GM12891 (cell line): Measurements from ENCODE around the gene SYT1.

Experiments
- DNase-seq: peaks from one replicate; pipeline ENCODE4 v3.0.0; 2011; ENCODE audit warnings: low spot score; ENCODE audit not compliant: insufficient read length
- FAIRE-seq: peaks from 2 replicates; lab custom pipeline; 2011; peaks lifted over from hg19 to GRCh38; lab: Jason Lieb, UNC
- PAX5 ChIP-seq: IDR thresholded peaks from 2 replicates; pipeline ENCODE4 v1.6.1; 2011; ENCODE audit warnings: low read length, moderate library complexity, mild to moderate bottlenecking; ENCODE audit not compliant: insufficient read depth, severe bottlenecking
- POLR2A ChIP-seq: IDR thresholded peaks from 2 replicates; pipeline ENCODE4 v1.6.1; 2011; ENCODE audit warnings: low read depth, low read length, control low read depth
- POLR2AphosphoS5 ChIP-seq: IDR thresholded peaks from 2 replicates; pipeline ENCODE4 v1.6.1; 2011; ENCODE audit warnings: low read depth, low read length, control low read depth
- POU2F2 ChIP-seq: IDR thresholded peaks from 2 replicates; pipeline ENCODE4 v1.6.1; 2011; ENCODE audit warnings: low read depth, mild to moderate bottlenecking, control low read depth, low read length, moderate library complexity
- SPI1 ChIP-seq: IDR thresholded peaks from 2 replicates; pipeline ENCODE4 v1.6.1; 2011; ENCODE audit warnings: low read depth, low read length, control low read depth
- TAF1 ChIP-seq: IDR thresholded peaks from 2 replicates; pipeline ENCODE4 v1.6.1; 2011; ENCODE audit warnings: low read depth, low read length, control low read depth

SYT1 gene

DNA sequence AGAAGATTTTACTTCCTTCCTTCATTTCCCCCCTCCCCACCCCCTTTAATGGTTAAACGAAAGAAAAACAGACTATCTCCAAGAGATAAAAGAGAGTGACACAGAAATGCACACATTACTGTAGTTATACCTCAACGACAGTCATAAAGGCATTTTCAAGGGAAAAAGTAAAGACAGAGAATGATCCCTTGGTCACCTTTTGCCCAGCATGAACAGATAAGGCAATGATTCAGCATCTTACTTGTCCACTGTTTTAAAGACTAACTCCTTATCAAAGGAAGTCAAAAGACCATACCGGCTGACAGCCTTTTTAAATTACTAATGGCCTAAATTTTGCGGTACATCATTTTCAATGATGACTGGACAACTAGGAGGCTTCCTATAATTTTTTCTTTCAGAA lies 499.6 kb downstream of the SYT1 start:
- no peak for FAIRE-seq
- TF ChIP-seq PAX5: no peak
- no peak for TF ChIP-seq POLR2AphosphoS5
- TF ChIP-seq TAF1: no peak
- TF ChIP-seq POLR2A: no peak
- no peak for TF ChIP-seq SPI1
- TF ChIP-seq POU2F2: no peak
- no peak for DNase-seq

DNA sequence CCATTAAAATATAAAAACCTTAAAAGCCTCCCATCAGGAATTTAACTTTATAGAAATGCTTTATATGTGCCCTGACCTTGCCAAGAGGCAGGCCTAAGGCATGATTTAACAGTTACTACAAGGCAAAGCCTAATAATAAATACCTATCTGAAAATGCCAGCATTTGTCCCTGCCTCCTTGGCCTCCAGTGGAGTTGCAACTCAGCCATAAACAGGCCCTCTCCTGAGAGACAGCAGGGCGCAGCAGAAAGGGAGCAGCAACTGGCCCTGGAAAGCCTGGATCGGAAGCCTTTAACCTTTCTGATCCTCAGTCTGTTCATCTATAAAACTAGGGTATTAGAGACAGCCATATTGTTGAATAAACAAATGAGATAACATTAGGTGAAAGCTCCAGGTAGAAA lies 501.8 kb downstream of the SYT1 start:
- no peak for DNase-seq
- TF ChIP-seq SPI1 (no peak), POU2F2 (no peak), POLR2A (no peak), POLR2AphosphoS5 (no peak), PAX5 (no peak)
- no peak for FAIRE-seq

DNA sequence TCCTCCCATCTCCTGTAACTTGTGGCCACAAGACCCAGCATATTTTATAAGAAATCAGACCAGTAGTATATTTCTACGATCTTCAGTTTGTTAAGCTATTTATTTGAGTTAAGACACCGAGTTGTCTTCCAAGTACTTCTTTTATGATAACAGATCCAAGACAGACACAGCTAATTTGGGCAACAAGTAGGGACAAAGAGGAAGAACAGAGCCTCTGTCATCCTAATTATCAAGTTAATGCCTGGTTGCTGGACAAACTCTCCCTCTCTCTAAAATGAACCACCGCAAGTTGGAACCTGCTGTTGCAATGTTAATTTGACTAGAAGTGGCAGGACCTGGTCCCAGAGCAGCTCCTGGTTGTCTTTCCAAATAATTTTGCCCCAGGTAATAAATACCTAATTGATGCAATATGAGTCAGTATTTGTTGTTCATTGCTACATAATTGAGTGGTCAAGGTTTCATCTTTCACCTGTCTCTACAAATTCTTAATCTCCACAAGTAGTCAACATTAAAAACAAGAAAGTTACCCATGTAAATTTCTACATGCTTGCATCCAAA lies 502.5 kb downstream of the SYT1 start:
- TF ChIP-seq POLR2AphosphoS5: no peak
- no peak for TF ChIP-seq SPI1
- no peak for TF ChIP-seq PAX5
- no peak for TF ChIP-seq POU2F2
- TF ChIP-seq TAF1: no peak
- TF ChIP-seq POLR2A: no peak
- no peak for FAIRE-seq
- DNase-seq: no peak

DNA sequence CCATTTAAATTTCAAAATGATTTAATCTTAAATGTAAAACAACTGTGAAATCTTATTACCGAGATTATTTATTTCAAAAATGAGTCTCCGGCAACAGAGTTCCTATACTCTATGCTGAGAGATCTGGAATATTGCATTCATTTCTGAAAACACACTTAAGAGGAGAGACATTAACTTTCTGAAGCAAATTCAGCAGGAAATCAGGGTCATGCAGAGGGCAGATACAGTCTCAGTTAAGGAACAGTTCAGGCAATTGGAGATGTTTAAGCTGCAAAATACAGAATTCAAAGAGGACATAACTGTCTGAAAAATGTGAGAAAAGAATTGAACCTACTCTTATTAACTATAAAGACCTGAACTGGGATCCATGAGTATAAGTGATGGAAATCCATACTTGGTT lies 505.4 kb downstream of the SYT1 start:
- TF ChIP-seq POLR2AphosphoS5 (no peak), POLR2A (no peak), TAF1 (no peak), PAX5 (no peak), SPI1 (no peak), POU2F2 (no peak)
- DNase-seq: no peak
- no peak for FAIRE-seq

DNA sequence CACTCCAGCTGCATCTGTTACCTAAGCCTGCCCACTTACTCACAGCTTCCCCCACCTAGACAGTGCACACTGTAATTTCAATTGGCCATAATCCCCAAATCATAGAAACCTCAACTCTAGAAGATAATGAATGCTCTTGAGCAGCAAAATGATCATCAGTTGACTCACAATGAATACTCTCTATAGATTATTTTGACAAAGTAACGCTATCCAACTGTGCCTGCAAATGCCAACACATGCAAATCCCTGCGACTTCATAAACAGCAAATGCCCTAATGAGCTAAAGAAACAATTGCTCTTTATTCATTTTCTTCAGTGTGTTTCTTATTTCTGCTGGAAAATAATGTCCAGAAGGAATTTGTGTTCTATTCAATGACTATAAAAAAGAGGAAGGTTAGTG lies 506.7 kb downstream of the SYT1 start:
- no peak for DNase-seq
- no peak for TF ChIP-seq TAF1
- TF ChIP-seq POU2F2: no peak
- no peak for TF ChIP-seq PAX5
- no peak for TF ChIP-seq SPI1
- no peak for TF ChIP-seq POLR2A
- no peak for TF ChIP-seq POLR2AphosphoS5
- no peak for FAIRE-seq

DNA sequence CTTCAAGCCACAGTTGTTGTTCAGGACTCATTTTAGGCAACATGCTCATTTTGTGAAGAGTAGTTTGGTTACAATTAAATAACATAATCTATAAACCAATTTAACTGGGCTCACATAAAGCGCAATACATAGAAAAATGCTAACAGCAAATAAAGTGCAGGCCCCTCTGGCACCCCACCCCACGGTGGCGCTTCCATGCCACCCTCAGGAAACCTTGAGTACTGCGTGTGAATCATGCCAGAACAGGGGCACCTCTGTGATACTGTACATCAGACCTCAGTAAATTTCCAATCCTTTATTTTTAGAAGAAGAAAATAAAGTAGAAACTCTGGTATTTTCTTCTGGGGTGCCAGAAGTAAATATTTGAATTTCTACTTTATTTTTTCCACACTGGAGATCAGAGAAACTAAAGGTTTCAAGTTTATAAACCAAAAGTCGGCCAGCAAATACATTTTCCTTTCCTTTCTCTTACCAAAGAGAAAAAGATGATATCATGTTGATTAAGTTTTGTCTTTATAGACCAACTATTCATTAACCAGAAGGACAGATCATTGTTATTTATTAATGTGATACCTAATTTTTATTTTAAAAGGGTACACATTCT lies 509.4 kb downstream of the SYT1 start:
- peak; percentile 12 for DNase-seq
- TF ChIP-seq POLR2A (no peak), PAX5 (no peak), SPI1 (no peak), POLR2AphosphoS5 (no peak), TAF1 (no peak), POU2F2 (no peak)
- no peak for FAIRE-seq

DNA sequence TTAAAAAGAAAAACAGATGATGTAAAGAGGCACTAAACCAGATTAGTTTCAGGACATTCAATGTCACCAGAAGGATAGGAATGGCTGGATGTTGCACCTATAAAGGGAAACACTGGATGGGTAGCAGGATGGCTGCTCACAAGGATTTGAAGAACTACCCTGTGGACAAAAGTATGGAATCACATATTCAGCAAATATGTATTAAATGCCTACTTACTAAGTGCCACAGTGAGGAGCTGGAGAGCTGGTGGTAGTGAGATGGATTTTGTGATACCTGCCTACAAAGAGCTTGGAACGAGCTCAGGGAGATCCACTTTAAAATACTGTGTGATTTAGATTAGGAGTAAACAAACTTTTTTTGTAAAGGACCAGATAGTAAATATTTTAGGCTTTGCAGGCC lies 510.0 kb downstream of the SYT1 start:
- TF ChIP-seq POU2F2 (no peak), SPI1 (no peak), TAF1 (no peak), POLR2A (no peak), POLR2AphosphoS5 (no peak), PAX5 (no peak)
- DNase-seq (no peak), FAIRE-seq (no peak)

DNA sequence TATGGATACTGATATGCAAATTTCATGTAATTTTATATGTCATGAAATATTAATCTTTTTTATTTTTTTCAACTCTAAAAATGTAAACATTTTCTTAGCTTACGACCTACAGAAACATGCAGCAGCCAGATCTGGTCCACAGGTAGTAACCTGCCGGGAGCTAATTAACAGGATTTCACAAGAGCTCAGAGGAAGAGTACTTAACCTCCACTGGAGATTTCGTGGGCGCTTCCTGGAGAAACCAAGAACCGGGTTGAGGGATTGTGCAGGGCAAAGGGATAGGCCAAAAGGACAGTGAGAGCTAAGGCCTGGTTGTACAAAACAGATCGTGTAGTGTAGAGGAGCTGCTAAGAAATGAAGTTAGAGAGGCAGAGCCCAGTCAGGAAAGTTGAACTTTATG lies 510.5 kb downstream of the SYT1 start:
- TF ChIP-seq POLR2AphosphoS5: no peak
- TF ChIP-seq POU2F2: no peak
- no peak for TF ChIP-seq TAF1
- TF ChIP-seq PAX5: no peak
- TF ChIP-seq POLR2A: no peak
- TF ChIP-seq SPI1: no peak
- FAIRE-seq: no peak
- DNase-seq: no peak

DNA sequence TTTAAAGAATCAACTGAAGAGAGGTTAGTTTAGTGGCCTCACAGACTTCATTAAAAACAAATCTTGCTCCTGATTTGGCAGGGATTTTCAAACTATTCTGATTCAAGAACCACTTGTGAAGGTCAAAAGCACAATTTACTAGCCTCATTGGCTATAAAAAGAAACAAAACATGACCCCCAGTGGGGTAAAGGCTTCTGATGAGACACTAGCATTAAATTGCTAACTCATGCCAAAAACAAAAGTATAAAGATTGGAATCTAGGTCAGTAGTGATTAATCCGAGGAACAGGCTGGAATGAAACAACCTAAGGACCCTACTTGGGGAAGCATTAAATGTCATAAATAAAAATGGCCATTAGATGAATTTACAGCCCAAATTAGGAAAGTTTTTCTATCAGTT lies 513.9 kb downstream of the SYT1 start:
- no peak for FAIRE-seq
- DNase-seq: no peak
- TF ChIP-seq POLR2AphosphoS5 (no peak), TAF1 (no peak), PAX5 (no peak), POU2F2 (no peak), SPI1 (no peak), POLR2A (no peak)
